Smooth muscle cell (in vitro differentiated cells): ENCODE data around the gene ATP2B1. TPM values are rescaled to one million over a fixed set of nuclear protein-coding genes. Genes with fewer than 3 reads are reported as not detected.

ENCODE experiments used
- DNase-seq: peaks from one replicate; lab custom pipeline; 2025; ENCODE audit not compliant: unreplicated experiment; lab: John Stamatoyannopoulos, UW
- H2AFZ ChIP-seq: fragments of 200-600 bp; sonication (generic); 2 replicates; pipeline ENCODE4 v1.6.0; 2016; ENCODE audit warnings: antibody characterized with exemption, low read depth, mild to moderate bottlenecking
- H3F3A ChIP-seq: fragments of 200-600 bp; sonication (generic); 2 replicates; pipeline ENCODE4 v1.6.0; 2017; ENCODE audit warnings: antibody characterized with exemption, low read depth
- H3K27ac ChIP-seq: fragments of 200-600 bp; sonication (generic); 2 replicates; pipeline ENCODE4 v1.5.1; 2016; ENCODE audit warnings: low read depth, mild to moderate bottlenecking
- H3K27me3 ChIP-seq: fragments of 200-600 bp; sonication (generic); 2 replicates; pipeline ENCODE4 v1.6.1; 2016; ENCODE audit warnings: low read depth, mild to moderate bottlenecking
- H3K36me3 ChIP-seq: fragments of 200-600 bp; sonication (generic); 2 replicates; pipeline ENCODE4 v1.5.1; 2016; ENCODE audit warnings: low read depth
- H3K4me1 ChIP-seq: fragments of 200-600 bp; sonication (generic); 2 replicates; pipeline ENCODE4 v1.5.1; 2016; ENCODE audit warnings: low read depth
- H3K4me2 ChIP-seq: fragments of 200-600 bp; sonication (generic); 2 replicates; pipeline ENCODE4 v1.6.0; 2016; ENCODE audit warnings: mild to moderate bottlenecking
- H3K4me3 ChIP-seq: fragments of 200-600 bp; sonication (generic); 2 replicates; pipeline ENCODE4 v1.5.1; 2016; ENCODE audit warnings: mild to moderate bottlenecking
- H3K79me2 ChIP-seq: fragments of 200-600 bp; sonication (generic); 2 replicates; pipeline ENCODE4 v1.6.0; 2016; ENCODE audit warnings: low read depth, mild to moderate bottlenecking
- H3K9ac ChIP-seq: fragments of 200-600 bp; sonication (generic); 2 replicates; pipeline ENCODE4 v1.6.0; 2016; ENCODE audit warnings: low read depth
- H3K9me3 ChIP-seq: fragments of 200-600 bp; sonication (generic); replicated peaks from 2 replicates; pipeline ENCODE4 v1.5.1; 2016; ENCODE audit warnings: low read depth
- H4K20me1 ChIP-seq: fragments of 200-600 bp; sonication (generic); 2 replicates; pipeline ENCODE4 v1.6.0; 2016; ENCODE audit warnings: low read depth
- CTCF ChIP-seq: fragments of 200-600 bp; sonication (generic); IDR thresholded peaks from 2 replicates; pipeline ENCODE4 v1.5.1; 2017; ENCODE audit warnings: borderline replicate concordance, mild to moderate bottlenecking, antibody characterized with exemption; ENCODE audit not compliant: insufficient read depth, poor library complexity, severe bottlenecking
- WGBS: methylation state at CpG from one replicate; pipeline ENCODE4 v1.1.7; 2016; ENCODE audit warnings: low lambda C conversion rate; 5-methylcytosine and 5-hydroxymethylcytosine counted together
- polyA plus RNA-seq: library from polyadenylated mRNA; unstranded; fragments of >200 nt; fragmentation: Nextera tagmentation; extraction: Ambion mirVana; gene quantifications from 2 replicates; pipeline ENCODE4 v1.2.1, GENCODE V29; 2016
- total RNA-seq: library from RNA; depleted of rRNA; stranded (reverse); fragments of >200 nt; gene quantifications from 2 replicates; pipeline ENCODE4 v1.2.3, GENCODE V29; 2014

Gene ATP2B1
- total and polyA plus RNA-seq, 2 experiments from 2014 or later: 42.8 to 70.1 TPM

GRCh38 chr12:89645434-89645833 lies 63.2 kb downstream of the ATP2B1 start:
- 57% methylated on average over 1 of the region's 1 CpG for WGBS
- peaks cover 71% of the 10 kb centered on the region for H3K79me2 ChIP-seq

GRCh38 chr12:89642959-89643358 lies 65.7 kb downstream of the ATP2B1 start:
- peaks cover 85% of the 10 kb centered on the region for H3K79me2 ChIP-seq

More at GRCh38 chr12:89645434-89645833, 63.2 kb downstream of the ATP2B1 start:
- no peak overlapping the region for H3K4me3 ChIP-seq
- H3F3A ChIP-seq: peaks cover 25% of the 10 kb centered on the region
- no peaks in the 10 kb centered on the region for H3K9me3 ChIP-seq
- H3K9ac ChIP-seq: no peak overlapping the region
- no peaks in the 10 kb centered on the region for H3K27me3 ChIP-seq
- no peak for TF ChIP-seq CTCF
- no peak overlapping the region for H3K27ac ChIP-seq
- H3K4me2 ChIP-seq: no peak overlapping the region
- DNase-seq: no peak
- H3K4me1 ChIP-seq: peaks cover 17% of the 10 kb centered on the region
- peaks cover 8% of the 10 kb centered on the region for H3K36me3 ChIP-seq
- peaks cover 56% of the 10 kb centered on the region for H4K20me1 ChIP-seq
- no peak overlapping the region for H2AFZ ChIP-seq

GRCh38 chr12:89636776-89637160 lies 71.9 kb downstream of the ATP2B1 start:
- TF ChIP-seq CTCF: no peak
- Histone ChIP-seq H3K4me1 (peaks cover 10% of the 10 kb centered on the region), H3K9ac (no peak overlapping the region), H3F3A (peaks cover 7% of the 10 kb centered on the region), H3K4me3 (no peak overlapping the region), H3K36me3 (peaks cover 22% of the 10 kb centered on the region), H3K4me2 (peak overlapping the region; percentile 51), H3K9me3 (no peaks in the 10 kb centered on the region), H3K79me2 (peaks cover 54% of the 10 kb centered on the region), H4K20me1 (peaks cover 11% of the 10 kb centered on the region), H3K27ac (peak overlapping the region; percentile 61), H3K27me3 (no peaks in the 10 kb centered on the region), H2AFZ (no peak overlapping the region)
- no peak for DNase-seq
- WGBS: 52% methylated on average over 1 of the region's 1 CpG

More at GRCh38 chr12:89642959-89643358, 65.7 kb downstream of the ATP2B1 start:
- H2AFZ ChIP-seq: no peak overlapping the region
- no peak for DNase-seq
- no peaks in the 10 kb centered on the region for H3K27me3 ChIP-seq
- WGBS: 90% methylated on average over 5 of the region's 5 CpGs
- H3F3A ChIP-seq: peaks cover 6% of the 10 kb centered on the region
- H3K9me3 ChIP-seq: no peaks in the 10 kb centered on the region
- no peak for TF ChIP-seq CTCF
- H3K27ac ChIP-seq: no peak overlapping the region
- peaks cover 8% of the 10 kb centered on the region for H3K36me3 ChIP-seq
- no peak overlapping the region for H3K4me3 ChIP-seq
- no peak overlapping the region for H3K9ac ChIP-seq
- H4K20me1 ChIP-seq: peaks cover 54% of the 10 kb centered on the region
- H3K4me2 ChIP-seq: no peak overlapping the region
- H3K4me1 ChIP-seq: peaks cover 10% of the 10 kb centered on the region

- Histone ChIP-seq H4K20me1 (peaks cover 14% of the 10 kb centered on the region), H3K9me3 (no peaks in the 10 kb centered on the region), H3K27me3 (no peaks in the 10 kb centered on the region), H3K79me2 (peaks cover 49% of the 10 kb centered on the region), H3K36me3 (peaks cover 18% of the 10 kb centered on the region), H3K9ac (no peak overlapping the region), H2AFZ (no peak overlapping the region), H3K4me3 (no peak overlapping the region), H3K27ac (peak overlapping the region; percentile 61), H3K4me2 (peak overlapping the region; percentile 51), H3F3A (peaks cover 7% of the 10 kb centered on the region), H3K4me1 (peaks cover 10% of the 10 kb centered on the region)
- no peak for TF ChIP-seq CTCF
- DNase-seq: no peak
- 78% methylated on average over 5 of the region's 5 CpGs for WGBS
Observed at GRCh38 chr12:89636052-89636775, 72.4 kb downstream of the ATP2B1 start.
